Choroid plexus epithelial cell (primary cell): ENCODE measurements around the gene PRKCQ.

Experiments
- DNase-seq: peaks from one replicate; pipeline ENCODE4 v3.0.0-alpha.2; 2010; ENCODE audit warnings: low read depth
- H3K4me3 ChIP-seq: 2 replicates; pipeline ENCODE4 v1.5.1; 2011; ENCODE audit warnings: low read depth, mild to moderate bottlenecking, control low read depth, low read length, moderate library complexity
- TF ChIP-seq, protein P1 (sequence below): conservative IDR thresholded peaks from 2 replicates; pipeline ENCODE4 v1.5.1; 2011; ENCODE audit warnings: low read depth, mild to moderate bottlenecking, control low read depth, inconsistent platforms, low read length, moderate library complexity

PRKCQ gene

GRCh38 chr10:6406220-6407033 lies 173.6 kb downstream of the PRKCQ start:
- TF ChIP-seq, protein P1, sequence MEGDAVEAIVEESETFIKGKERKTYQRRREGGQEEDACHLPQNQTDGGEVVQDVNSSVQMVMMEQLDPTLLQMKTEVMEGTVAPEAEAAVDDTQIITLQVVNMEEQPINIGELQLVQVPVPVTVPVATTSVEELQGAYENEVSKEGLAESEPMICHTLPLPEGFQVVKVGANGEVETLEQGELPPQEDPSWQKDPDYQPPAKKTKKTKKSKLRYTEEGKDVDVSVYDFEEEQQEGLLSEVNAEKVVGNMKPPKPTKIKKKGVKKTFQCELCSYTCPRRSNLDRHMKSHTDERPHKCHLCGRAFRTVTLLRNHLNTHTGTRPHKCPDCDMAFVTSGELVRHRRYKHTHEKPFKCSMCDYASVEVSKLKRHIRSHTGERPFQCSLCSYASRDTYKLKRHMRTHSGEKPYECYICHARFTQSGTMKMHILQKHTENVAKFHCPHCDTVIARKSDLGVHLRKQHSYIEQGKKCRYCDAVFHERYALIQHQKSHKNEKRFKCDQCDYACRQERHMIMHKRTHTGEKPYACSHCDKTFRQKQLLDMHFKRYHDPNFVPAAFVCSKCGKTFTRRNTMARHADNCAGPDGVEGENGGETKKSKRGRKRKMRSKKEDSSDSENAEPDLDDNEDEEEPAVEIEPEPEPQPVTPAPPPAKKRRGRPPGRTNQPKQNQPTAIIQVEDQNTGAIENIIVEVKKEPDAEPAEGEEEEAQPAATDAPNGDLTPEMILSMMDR = peak; percentile 61
- H3K4me3 ChIP-seq = no peak overlapping the region
- DNase-seq = peak; percentile 61

GRCh38 chr10:6405713-6406112 lies 174.4 kb downstream of the PRKCQ start:
- DNase-seq = no peak
- TF ChIP-seq, protein P1 = no peak
- H3K4me3 ChIP-seq = no peak overlapping the region

GRCh38 chr10:6404127-6405072 lies 175.7 kb downstream of the PRKCQ start:
- no peak overlapping the region for H3K4me3 ChIP-seq
- no peak for DNase-seq
- TF ChIP-seq, protein P1 = no peak

DNA sequence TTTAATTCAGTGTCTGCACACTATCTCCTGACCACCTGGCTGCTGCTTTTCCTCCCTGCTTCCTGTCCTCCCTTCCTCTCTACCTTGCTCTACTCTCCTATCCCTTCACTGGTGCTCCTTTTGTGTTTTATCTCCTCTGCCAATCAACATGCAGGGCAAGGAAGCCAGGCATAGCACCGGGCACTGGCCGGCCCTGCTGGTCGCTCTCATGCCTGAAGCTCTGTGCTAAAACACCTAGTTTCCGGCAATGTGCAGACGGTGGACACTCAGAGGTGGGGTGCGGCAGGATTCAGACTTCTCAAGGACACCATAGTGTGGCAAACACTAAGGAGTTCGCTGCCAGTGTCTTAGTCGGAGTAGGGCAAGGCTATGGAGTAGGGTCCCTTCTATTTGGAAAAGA lies 177.1 kb downstream of the PRKCQ start:
- H3K4me3 ChIP-seq = no peak overlapping the region
- no peak for DNase-seq
- TF ChIP-seq, protein P1 = no peak

- TF ChIP-seq, protein P1 = no peak
- DNase-seq = no peak
- no peak overlapping the region for H3K4me3 ChIP-seq
Measured at GRCh38 chr10:6402349-6402709, 177.7 kb downstream of the PRKCQ start.

DNA sequence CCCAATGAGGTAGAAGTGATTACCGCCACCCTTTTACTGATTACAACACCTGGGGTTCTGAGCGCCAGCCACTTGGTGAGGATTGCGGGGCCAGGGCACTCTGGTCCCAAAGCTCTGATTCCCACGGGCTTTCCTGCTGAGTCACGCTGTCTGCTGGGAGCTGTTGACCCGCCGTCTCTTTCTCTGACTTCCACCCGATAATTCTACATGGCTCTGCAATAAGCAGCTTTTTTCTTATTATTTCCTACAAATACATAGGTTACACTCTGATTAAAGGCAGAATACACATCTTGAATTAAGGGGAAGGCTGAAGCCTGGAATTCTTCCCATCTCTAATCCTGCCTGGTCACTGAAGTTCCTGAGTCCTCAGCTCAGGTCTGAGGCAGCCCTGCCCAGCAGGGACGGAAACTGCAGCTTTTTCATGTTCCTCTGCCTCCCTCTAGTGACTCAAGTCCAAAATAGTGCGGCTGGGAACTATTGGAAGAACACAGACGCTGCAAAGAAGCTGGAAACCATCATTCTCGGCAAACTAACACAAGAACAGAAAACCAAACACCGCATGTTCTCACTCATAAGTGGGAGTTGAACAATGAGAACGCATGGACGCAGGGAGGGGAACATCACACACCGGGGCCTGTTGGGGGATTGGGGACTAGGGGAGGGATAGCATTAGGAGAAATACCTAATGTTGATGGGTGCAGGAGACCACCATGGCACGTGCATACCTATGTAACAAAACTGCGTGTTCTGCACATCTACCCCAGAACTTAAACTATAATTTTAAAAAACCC lies 178.3 kb downstream of the PRKCQ start:
- DNase-seq = peak; percentile 95
- TF ChIP-seq, protein P1 = peak; percentile 84
- peak overlapping the region; percentile 26 for H3K4me3 ChIP-seq
